Cardiac muscle cell (in vitro differentiated cells and primary cell): ENCODE results near the gene HHIP. TPM values are rescaled to one million over a fixed set of nuclear protein-coding genes. Genes with fewer than 3 reads are reported as not detected.

Source experiments
- DNase-seq, 2 donors: peaks; one replicate each; pipeline versions ENCODE4 v3.0.0 to v3.0.0-alpha.2; 2010 to 2017; ENCODE audit warnings: low read depth in 1 of 2, low spot score in 1 of 2
- H3K27ac ChIP-seq: fragments of 200-600 bp; sonication (generic); 2 replicates; pipeline ENCODE4 v1.5.1; 2016
- H3K27me3 ChIP-seq: fragments of 200-600 bp; sonication (generic); 2 replicates; pipeline ENCODE4 v1.6.0; 2016; ENCODE audit warnings: control low read depth
- H3K36me3 ChIP-seq: fragments of 200-600 bp; sonication (generic); 2 replicates; pipeline ENCODE4 v1.5.1; 2016; ENCODE audit warnings: control low read depth
- H3K4me1 ChIP-seq: fragments of 200-600 bp; sonication (generic); 2 replicates; pipeline ENCODE4 v1.8.1; 2017; ENCODE audit warnings: low read depth, mild to moderate bottlenecking, mixed run types
- H3K4me3 ChIP-seq: fragments of 200-600 bp; sonication (generic); 2 replicates; pipeline ENCODE4 v1.5.1; 2016; ENCODE audit warnings: mild to moderate bottlenecking
- H3K9me3 ChIP-seq: fragments of 200-600 bp; sonication (generic); 2 replicates; pipeline ENCODE4 v1.5.1; 2017; ENCODE audit warnings: low read depth, mild to moderate bottlenecking, control low read depth
- CTCF ChIP-seq: IDR thresholded peaks from 2 replicates; pipeline ENCODE4 v1.5.1; 2012; ENCODE audit warnings: low read depth, mild to moderate bottlenecking, low read length
- polyA plus RNA-seq: library from polyadenylated mRNA; unstranded; fragments of >200 nt; fragmentation: Nextera tagmentation; extraction: Ambion mirVana; gene quantifications from 2 replicates; pipeline ENCODE4 v1.2.1, GENCODE V29; 2016
- total RNA-seq: library from RNA; depleted of rRNA; stranded (reverse); fragments of >200 nt; gene quantifications from 2 replicates; pipeline ENCODE4 v1.2.3, GENCODE V29; 2016

The HHIP gene
- total and polyA plus RNA-seq, 2 experiments from 2014 or later, result 0.99 TPM; not detected in 1

GRCh38 chr4:144739511-144740033 lies 93.6 kb downstream of the HHIP start:
- no peak for TF ChIP-seq CTCF
- Histone ChIP-seq H3K4me1 (no peaks in the 10 kb centered on the region), H3K27ac (no peak overlapping the region), H3K36me3 (no peaks in the 10 kb centered on the region), H3K27me3 (no peaks in the 10 kb centered on the region), H3K9me3 (no peaks in the 10 kb centered on the region), H3K4me3 (no peak overlapping the region)
- peak in 1 of 2 donors; percentile 8 for DNase-seq

GRCh38 chr4:144740316-144740715 lies 94.4 kb downstream of the HHIP start:
- Histone ChIP-seq H3K27ac (no peak overlapping the region), H3K4me3 (no peak overlapping the region), H3K36me3 (no peaks in the 10 kb centered on the region), H3K9me3 (no peaks in the 10 kb centered on the region), H3K4me1 (no peaks in the 10 kb centered on the region), H3K27me3 (no peaks in the 10 kb centered on the region)
- no peak for TF ChIP-seq CTCF
- DNase-seq, result no peak

GRCh38 chr4:144748814-144749555 lies 103.0 kb downstream of the HHIP start:
- H3K9me3 ChIP-seq, result no peaks in the 10 kb centered on the region
- TF ChIP-seq CTCF, result no peak
- no peaks in the 10 kb centered on the region for H3K36me3 ChIP-seq
- no peaks in the 10 kb centered on the region for H3K27me3 ChIP-seq
- H3K27ac ChIP-seq, result no peak overlapping the region
- no peak overlapping the region for H3K4me3 ChIP-seq
- no peaks in the 10 kb centered on the region for H3K4me1 ChIP-seq
- DNase-seq, result peak in 1 of 2 donors; percentile 50

- no peaks in the 10 kb centered on the region for H3K4me1 ChIP-seq
- no peak overlapping the region for H3K27ac ChIP-seq
- no peaks in the 10 kb centered on the region for H3K36me3 ChIP-seq
- no peaks in the 10 kb centered on the region for H3K9me3 ChIP-seq
- no peaks in the 10 kb centered on the region for H3K27me3 ChIP-seq
- DNase-seq, result no peak
- H3K4me3 ChIP-seq, result no peak overlapping the region
- no peak for TF ChIP-seq CTCF
These were observed 104.4 kb downstream of the HHIP start for GRCh38 chr4:144750348-144750747.

- Histone ChIP-seq H3K4me1 (no peaks in the 10 kb centered on the region), H3K27ac (no peak overlapping the region), H3K36me3 (no peaks in the 10 kb centered on the region), H3K27me3 (no peaks in the 10 kb centered on the region), H3K4me3 (no peak overlapping the region), H3K9me3 (no peaks in the 10 kb centered on the region)
- TF ChIP-seq CTCF, result peak; percentile 65
- DNase-seq, result peak in 1 of 2 donors; percentile 71
These were observed 108.8 kb downstream of the HHIP start for GRCh38 chr4:144754562-144755410.
